ENCODE results near the gene MXD4.

MXD4 gene

GRCh38 chr4:2261110-2261852 is 628 bp downstream of the MXD4 start:
- DNase-seq: peak; percentile 80

GRCh38 chr4:2260344-2261109 is 1.4 kb downstream of the MXD4 start:
- no peak for DNase-seq

- DNase-seq: peak; percentile 54
These were observed 2.2 kb downstream of the MXD4 start for GRCh38 chr4:2259541-2260343.

- peak; percentile 46 for DNase-seq
These were observed 2.8 kb downstream of the MXD4 start for GRCh38 chr4:2259036-2259540.

- DNase-seq: peak; percentile 53
These were observed 3.5 kb downstream of the MXD4 start for GRCh38 chr4:2258091-2259035.

GRCh38 chr4:2257361-2258081 is 4.4 kb downstream of the MXD4 start:
- DNase-seq: no peak

- DNase-seq: no peak
These were observed 5.1 kb downstream of the MXD4 start for GRCh38 chr4:2256781-2257191.

GRCh38 chr4:2256156-2256731 is 5.7 kb downstream of the MXD4 start:
- DNase-seq: peak; percentile 47

GRCh38 chr4:2255501-2256155 is 6.3 kb downstream of the MXD4 start:
- DNase-seq: peak; percentile 47

- DNase-seq: peak; percentile 48
These were observed 7.0 kb downstream of the MXD4 start for GRCh38 chr4:2254665-2255500.

GRCh38 chr4:2253160-2254084 is 8.5 kb downstream of the MXD4 start:
- DNase-seq: no peak

- DNase-seq: no peak
These were observed 9.3 kb downstream of the MXD4 start for GRCh38 chr4:2252530-2253091.

- DNase-seq: no peak
These were observed 9.9 kb downstream of the MXD4 start for GRCh38 chr4:2251795-2252529.

- peak; percentile 50 for DNase-seq
These were observed 10.7 kb downstream of the MXD4 start for GRCh38 chr4:2251073-2251794.

- DNase-seq: no peak
These were observed 11.4 kb downstream of the MXD4 start for GRCh38 chr4:2250357-2251072.

Measured in activated CD8-positive, alpha-beta memory T cell treated with anti-CD3 and anti-CD28 coated beads for 24 hours (primary cell).